Liver (tissue), 3 donors: ENCODE data around the gene CHPF2.

Source experiments
- FOXA1 ChIP-seq: IDR thresholded peaks from 2 replicates; pipeline ENCODE4 v1.6.1; 2016; ENCODE audit warnings: antibody characterized with exemption
- GABPA ChIP-seq, 2 donors: IDR thresholded peaks in 1 of 2; conservative IDR thresholded peaks in 1 of 2; 2 replicates each; pipeline ENCODE4 v1.6.1; 2016; ENCODE audit warnings: antibody characterized with exemption in 2 of 2, mild to moderate bottlenecking in 1 of 2, moderate library complexity in 1 of 2
- RAD21 ChIP-seq, 2 donors: IDR thresholded peaks; 2 replicates each; pipeline ENCODE4 v1.6.1; 2016; ENCODE audit warnings: antibody characterized with exemption in 2 of 2, mild to moderate bottlenecking in 2 of 2
- TAF1 ChIP-seq: conservative IDR thresholded peaks from 2 replicates; pipeline ENCODE4 v1.6.1; 2016; ENCODE audit warnings: antibody characterized with exemption, mild to moderate bottlenecking
- YY1 ChIP-seq: IDR thresholded peaks from 2 replicates; pipeline ENCODE4 v1.6.1; 2016; ENCODE audit warnings: antibody characterized with exemption, mild to moderate bottlenecking
- ZBTB33 ChIP-seq: IDR thresholded peaks from 2 replicates; pipeline ENCODE4 v1.6.1; 2016; ENCODE audit warnings: antibody characterized with exemption
- TF ChIP-seq, protein P1 (sequence below): fragments of 150-350 bp; IDR thresholded peaks from 2 replicates; pipeline ENCODE4 v1.5.1; 2017; ENCODE audit warnings: improper control_type of control experiment, low read depth, low read length; ENCODE audit not compliant: missing input control
- donor health status: healthy.
- donor health status: healthy.

DNA sequence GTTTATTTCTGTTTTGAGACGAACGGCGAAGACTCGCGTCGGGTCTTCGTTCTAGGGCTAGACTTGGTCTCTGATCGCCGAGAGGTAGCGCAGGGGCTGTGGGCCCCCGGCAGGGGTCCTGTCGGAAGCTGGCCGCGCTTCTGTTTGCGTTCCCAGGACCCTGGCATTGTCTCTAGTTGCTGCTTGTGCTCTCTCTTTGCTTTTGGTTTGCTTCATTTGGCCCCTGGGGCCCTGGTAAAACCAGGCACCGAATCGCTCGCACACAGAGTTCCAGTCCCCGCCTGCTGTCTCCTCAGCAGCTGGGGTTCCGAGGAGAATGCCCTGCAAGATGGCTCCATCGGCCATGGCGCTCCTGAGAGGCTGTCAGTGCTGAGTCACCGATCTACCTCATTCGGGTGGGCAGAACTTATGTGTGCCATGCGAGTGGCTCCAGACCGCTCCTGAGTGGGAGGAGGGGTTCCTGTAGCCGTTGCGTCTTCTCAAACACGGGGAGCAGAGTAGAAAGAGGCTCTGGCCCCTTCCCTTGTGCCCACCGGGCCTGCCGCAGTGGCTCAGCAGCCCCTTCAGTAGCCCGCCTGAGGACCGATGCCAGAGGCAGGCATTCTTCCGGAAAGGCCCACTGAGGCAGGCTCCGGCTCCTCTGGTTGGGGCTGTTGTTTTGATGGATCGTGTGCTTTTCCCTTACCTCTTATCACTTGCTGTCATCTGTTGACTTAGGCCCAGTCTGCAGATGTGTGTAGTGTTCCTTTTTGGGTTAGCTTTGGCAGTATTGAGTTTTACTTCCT is 826 bp downstream of the CHPF2 start:
- TF ChIP-seq, protein P1, sequence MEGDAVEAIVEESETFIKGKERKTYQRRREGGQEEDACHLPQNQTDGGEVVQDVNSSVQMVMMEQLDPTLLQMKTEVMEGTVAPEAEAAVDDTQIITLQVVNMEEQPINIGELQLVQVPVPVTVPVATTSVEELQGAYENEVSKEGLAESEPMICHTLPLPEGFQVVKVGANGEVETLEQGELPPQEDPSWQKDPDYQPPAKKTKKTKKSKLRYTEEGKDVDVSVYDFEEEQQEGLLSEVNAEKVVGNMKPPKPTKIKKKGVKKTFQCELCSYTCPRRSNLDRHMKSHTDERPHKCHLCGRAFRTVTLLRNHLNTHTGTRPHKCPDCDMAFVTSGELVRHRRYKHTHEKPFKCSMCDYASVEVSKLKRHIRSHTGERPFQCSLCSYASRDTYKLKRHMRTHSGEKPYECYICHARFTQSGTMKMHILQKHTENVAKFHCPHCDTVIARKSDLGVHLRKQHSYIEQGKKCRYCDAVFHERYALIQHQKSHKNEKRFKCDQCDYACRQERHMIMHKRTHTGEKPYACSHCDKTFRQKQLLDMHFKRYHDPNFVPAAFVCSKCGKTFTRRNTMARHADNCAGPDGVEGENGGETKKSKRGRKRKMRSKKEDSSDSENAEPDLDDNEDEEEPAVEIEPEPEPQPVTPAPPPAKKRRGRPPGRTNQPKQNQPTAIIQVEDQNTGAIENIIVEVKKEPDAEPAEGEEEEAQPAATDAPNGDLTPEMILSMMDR, result no peak
- TF ChIP-seq ZBTB33, result no peak
- no peak for TF ChIP-seq RAD21 (IDR thresholded peaks at IDR 0.05)
- TF ChIP-seq YY1, result peak; percentile 59
- no peak for TF ChIP-seq TAF1
- TF ChIP-seq FOXA1, result no peak
- TF ChIP-seq GABPA (IDR thresholded peaks at IDR 0.05 in 1 of 2, conservative IDR thresholded peaks at IDR 0.05 in 1 of 2), result no peak
